Smooth muscle cell (in vitro differentiated cells): ENCODE measurements around the gene DCAF12. TPM values are rescaled to one million over a fixed set of nuclear protein-coding genes. Genes with fewer than 3 reads are reported as not detected.

Experiments
- DNase-seq: peaks from one replicate; lab custom pipeline; 2025; ENCODE audit not compliant: unreplicated experiment; lab: John Stamatoyannopoulos, UW
- H2AFZ ChIP-seq: fragments of 200-600 bp; sonication (generic); 2 replicates; pipeline ENCODE4 v1.6.0; 2016; ENCODE audit warnings: antibody characterized with exemption, low read depth, mild to moderate bottlenecking
- H3F3A ChIP-seq: fragments of 200-600 bp; sonication (generic); 2 replicates; pipeline ENCODE4 v1.6.0; 2017; ENCODE audit warnings: antibody characterized with exemption, low read depth
- H3K27ac ChIP-seq: fragments of 200-600 bp; sonication (generic); 2 replicates; pipeline ENCODE4 v1.5.1; 2016; ENCODE audit warnings: low read depth, mild to moderate bottlenecking
- H3K27me3 ChIP-seq: fragments of 200-600 bp; sonication (generic); 2 replicates; pipeline ENCODE4 v1.6.1; 2016; ENCODE audit warnings: low read depth, mild to moderate bottlenecking
- H3K36me3 ChIP-seq: fragments of 200-600 bp; sonication (generic); 2 replicates; pipeline ENCODE4 v1.5.1; 2016; ENCODE audit warnings: low read depth
- H3K4me1 ChIP-seq: fragments of 200-600 bp; sonication (generic); 2 replicates; pipeline ENCODE4 v1.5.1; 2016; ENCODE audit warnings: low read depth
- H3K4me2 ChIP-seq: fragments of 200-600 bp; sonication (generic); 2 replicates; pipeline ENCODE4 v1.6.0; 2016; ENCODE audit warnings: mild to moderate bottlenecking
- H3K4me3 ChIP-seq: fragments of 200-600 bp; sonication (generic); 2 replicates; pipeline ENCODE4 v1.5.1; 2016; ENCODE audit warnings: mild to moderate bottlenecking
- H3K79me2 ChIP-seq: fragments of 200-600 bp; sonication (generic); 2 replicates; pipeline ENCODE4 v1.6.0; 2016; ENCODE audit warnings: low read depth, mild to moderate bottlenecking
- H3K9ac ChIP-seq: fragments of 200-600 bp; sonication (generic); 2 replicates; pipeline ENCODE4 v1.6.0; 2016; ENCODE audit warnings: low read depth
- H3K9me3 ChIP-seq: fragments of 200-600 bp; sonication (generic); replicated peaks from 2 replicates; pipeline ENCODE4 v1.5.1; 2016; ENCODE audit warnings: low read depth
- H4K20me1 ChIP-seq: fragments of 200-600 bp; sonication (generic); 2 replicates; pipeline ENCODE4 v1.6.0; 2016; ENCODE audit warnings: low read depth
- WGBS: methylation state at CpG from one replicate; pipeline ENCODE4 v1.1.7; 2016; ENCODE audit warnings: low lambda C conversion rate; 5-methylcytosine and 5-hydroxymethylcytosine counted together
- polyA plus RNA-seq: library from polyadenylated mRNA; unstranded; fragments of >200 nt; fragmentation: Nextera tagmentation; extraction: Ambion mirVana; gene quantifications from 2 replicates; pipeline ENCODE4 v1.2.1, GENCODE V29; 2016
- total RNA-seq: library from RNA; depleted of rRNA; stranded (reverse); fragments of >200 nt; gene quantifications from 2 replicates; pipeline ENCODE4 v1.2.3, GENCODE V29; 2014
- TF ChIP-seq, protein P1 (sequence below): fragments of 200-600 bp; sonication (generic); IDR thresholded peaks from 2 replicates; pipeline ENCODE4 v1.5.1; 2017; ENCODE audit warnings: borderline replicate concordance, mild to moderate bottlenecking, antibody characterized with exemption; ENCODE audit not compliant: insufficient read depth, poor library complexity, severe bottlenecking

Gene DCAF12
- total and polyA plus RNA-seq, 2 experiments from 2014 or later = 16.1 to 23.4 TPM

DNA sequence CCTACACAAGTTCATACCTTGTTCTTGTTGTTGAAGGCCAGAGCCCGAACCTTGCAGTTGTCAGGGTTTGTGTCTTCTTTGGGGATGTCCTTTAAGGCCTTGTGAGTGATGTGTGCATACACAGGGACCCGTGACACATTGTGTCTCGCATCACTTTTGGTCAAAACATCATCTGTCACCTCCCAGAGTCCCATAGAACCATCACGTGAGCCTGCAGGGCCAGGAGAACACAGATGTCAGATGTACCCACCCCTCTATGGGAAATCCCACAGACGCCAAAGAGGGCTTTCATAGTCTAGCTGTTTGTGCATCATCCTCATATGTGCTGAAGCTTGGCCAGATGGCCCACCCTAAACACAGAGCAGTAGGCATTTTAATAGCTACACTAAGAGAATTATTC lies 28.2 kb downstream of the DCAF12 start:
- TF ChIP-seq, protein P1, sequence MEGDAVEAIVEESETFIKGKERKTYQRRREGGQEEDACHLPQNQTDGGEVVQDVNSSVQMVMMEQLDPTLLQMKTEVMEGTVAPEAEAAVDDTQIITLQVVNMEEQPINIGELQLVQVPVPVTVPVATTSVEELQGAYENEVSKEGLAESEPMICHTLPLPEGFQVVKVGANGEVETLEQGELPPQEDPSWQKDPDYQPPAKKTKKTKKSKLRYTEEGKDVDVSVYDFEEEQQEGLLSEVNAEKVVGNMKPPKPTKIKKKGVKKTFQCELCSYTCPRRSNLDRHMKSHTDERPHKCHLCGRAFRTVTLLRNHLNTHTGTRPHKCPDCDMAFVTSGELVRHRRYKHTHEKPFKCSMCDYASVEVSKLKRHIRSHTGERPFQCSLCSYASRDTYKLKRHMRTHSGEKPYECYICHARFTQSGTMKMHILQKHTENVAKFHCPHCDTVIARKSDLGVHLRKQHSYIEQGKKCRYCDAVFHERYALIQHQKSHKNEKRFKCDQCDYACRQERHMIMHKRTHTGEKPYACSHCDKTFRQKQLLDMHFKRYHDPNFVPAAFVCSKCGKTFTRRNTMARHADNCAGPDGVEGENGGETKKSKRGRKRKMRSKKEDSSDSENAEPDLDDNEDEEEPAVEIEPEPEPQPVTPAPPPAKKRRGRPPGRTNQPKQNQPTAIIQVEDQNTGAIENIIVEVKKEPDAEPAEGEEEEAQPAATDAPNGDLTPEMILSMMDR = no peak
- Histone ChIP-seq H3K27me3 (no peaks in the 10 kb centered on the region), H3K4me1 (no peaks in the 10 kb centered on the region), H2AFZ (no peak overlapping the region), H3K36me3 (peaks cover 4% of the 10 kb centered on the region), H3K27ac (no peak overlapping the region), H3K9ac (no peak overlapping the region), H3K79me2 (no peaks in the 10 kb centered on the region), H3K9me3 (no peaks in the 10 kb centered on the region), H3K4me3 (no peak overlapping the region), H4K20me1 (no peaks in the 10 kb centered on the region), H3F3A (no peaks in the 10 kb centered on the region), H3K4me2 (no peak overlapping the region)
- no peak for DNase-seq
- WGBS = 94% methylated on average over 5 of the region's 5 CpGs

DNA sequence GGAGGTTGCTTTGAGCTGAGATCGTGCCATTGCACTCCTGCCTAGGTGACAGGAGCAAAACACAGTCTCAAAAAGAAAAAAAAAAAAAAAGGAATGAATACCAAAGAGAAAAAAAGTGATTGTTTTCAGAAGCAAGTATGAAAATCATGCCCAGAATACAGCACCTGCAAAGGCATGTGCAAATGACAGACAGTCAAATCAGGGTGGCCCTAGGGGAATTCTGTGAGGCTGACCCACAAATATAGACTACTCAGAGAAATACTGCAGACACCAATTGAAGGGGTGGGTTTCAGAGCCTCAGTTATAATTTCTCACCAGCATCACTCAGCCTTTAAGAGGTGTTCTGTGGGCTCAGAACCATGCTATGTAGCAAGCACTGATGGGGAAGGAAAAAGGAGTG lies 28.6 kb downstream of the DCAF12 start:
- H3K79me2 ChIP-seq = no peaks in the 10 kb centered on the region
- no peak overlapping the region for H3K9ac ChIP-seq
- peaks cover 4% of the 10 kb centered on the region for H3K36me3 ChIP-seq
- H3K4me1 ChIP-seq = no peaks in the 10 kb centered on the region
- H3K27me3 ChIP-seq = no peaks in the 10 kb centered on the region
- no peaks in the 10 kb centered on the region for H3F3A ChIP-seq
- no peak overlapping the region for H3K4me3 ChIP-seq
- no peak overlapping the region for H3K4me2 ChIP-seq
- 100% methylated on average over 1 of the region's 1 CpG for WGBS
- no peaks in the 10 kb centered on the region for H4K20me1 ChIP-seq
- H3K27ac ChIP-seq = no peak overlapping the region
- DNase-seq = no peak
- TF ChIP-seq, protein P1 = no peak
- no peak overlapping the region for H2AFZ ChIP-seq
- H3K9me3 ChIP-seq = no peaks in the 10 kb centered on the region

DNA sequence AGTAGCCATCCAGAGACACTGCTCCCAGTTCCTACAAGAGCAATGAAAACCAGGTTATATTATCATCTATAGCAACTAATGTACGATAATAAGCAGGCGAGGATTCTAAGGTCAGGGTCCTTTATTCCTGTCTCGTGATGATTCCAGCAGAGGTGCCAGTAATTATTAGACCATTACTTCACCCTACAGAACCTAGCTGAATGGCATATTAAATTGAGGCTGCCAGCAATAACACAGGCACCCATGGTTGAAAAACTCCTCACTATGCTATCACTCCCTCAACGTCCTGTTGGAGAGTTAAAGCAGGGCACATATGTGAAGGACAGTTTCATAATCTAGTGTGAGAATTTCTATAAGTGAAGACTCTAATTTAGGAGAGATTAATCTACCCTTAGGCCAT lies 29.7 kb downstream of the DCAF12 start:
- peaks cover 4% of the 10 kb centered on the region for H3K36me3 ChIP-seq
- H3F3A ChIP-seq = no peaks in the 10 kb centered on the region
- no peak overlapping the region for H3K9ac ChIP-seq
- no peaks in the 10 kb centered on the region for H3K27me3 ChIP-seq
- 98% methylated on average over 4 of the region's 4 CpGs for WGBS
- H3K79me2 ChIP-seq = no peaks in the 10 kb centered on the region
- H3K4me2 ChIP-seq = no peak overlapping the region
- H3K4me3 ChIP-seq = no peak overlapping the region
- no peak overlapping the region for H3K27ac ChIP-seq
- no peak for DNase-seq
- no peaks in the 10 kb centered on the region for H3K4me1 ChIP-seq
- H3K9me3 ChIP-seq = no peaks in the 10 kb centered on the region
- TF ChIP-seq, protein P1 = no peak
- no peaks in the 10 kb centered on the region for H4K20me1 ChIP-seq
- H2AFZ ChIP-seq = no peak overlapping the region

DNA sequence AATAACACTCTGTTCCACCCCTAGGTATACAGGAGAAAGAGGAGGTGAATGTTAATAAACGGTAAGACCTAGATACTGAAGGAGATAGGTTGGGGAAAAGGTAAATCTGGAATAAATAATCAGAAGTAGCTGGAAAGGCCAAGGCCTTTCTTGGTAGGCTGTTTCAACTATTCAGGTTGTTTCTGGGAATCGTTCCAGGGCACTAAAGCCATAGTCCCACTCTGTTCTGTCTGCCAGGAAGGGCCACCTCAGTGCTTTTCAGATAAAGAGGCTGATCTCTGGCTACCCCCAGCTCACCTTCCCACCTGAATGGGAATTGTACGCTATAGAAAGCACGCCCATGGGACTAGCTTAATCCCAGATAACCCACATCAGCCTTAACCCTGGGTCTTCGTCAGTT lies 32.9 kb downstream of the DCAF12 start:
- Histone ChIP-seq H3K79me2 (no peaks in the 10 kb centered on the region), H3K4me1 (no peaks in the 10 kb centered on the region), H3K27ac (no peak overlapping the region), H3K36me3 (peaks cover 5% of the 10 kb centered on the region), H3K4me2 (no peak overlapping the region), H2AFZ (no peak overlapping the region), H4K20me1 (no peaks in the 10 kb centered on the region), H3F3A (no peaks in the 10 kb centered on the region), H3K4me3 (no peak overlapping the region), H3K9me3 (no peaks in the 10 kb centered on the region), H3K27me3 (no peaks in the 10 kb centered on the region), H3K9ac (no peak overlapping the region)
- TF ChIP-seq, protein P1 = no peak
- no peak for DNase-seq
- WGBS = 97% methylated on average over 5 of the region's 5 CpGs
